Fibroblast of pulmonary artery (primary cell): ENCODE measurements around the gene ASS1.
A peak's percentile ranks its signal among the peaks of the same experiment; 100 is the strongest.

ENCODE experiments used
- DNase-seq: peaks from one replicate; pipeline ENCODE4 v3.0.0-alpha.2; 2010; ENCODE audit warnings: low read depth
- H3K4me3 ChIP-seq: replicated peaks from 2 replicates; pipeline ENCODE4 v1.5.1; 2011; ENCODE audit warnings: low read depth, mild to moderate bottlenecking, control low read depth, low read length, moderate library complexity
- TF ChIP-seq, protein P1 (sequence below): IDR thresholded peaks from 2 replicates; pipeline ENCODE4 v1.5.1; 2011; ENCODE audit warnings: mild to moderate bottlenecking, control low read depth, low read length, inconsistent platforms; ENCODE audit errors: missing control alignments

Gene ASS1

DNA sequence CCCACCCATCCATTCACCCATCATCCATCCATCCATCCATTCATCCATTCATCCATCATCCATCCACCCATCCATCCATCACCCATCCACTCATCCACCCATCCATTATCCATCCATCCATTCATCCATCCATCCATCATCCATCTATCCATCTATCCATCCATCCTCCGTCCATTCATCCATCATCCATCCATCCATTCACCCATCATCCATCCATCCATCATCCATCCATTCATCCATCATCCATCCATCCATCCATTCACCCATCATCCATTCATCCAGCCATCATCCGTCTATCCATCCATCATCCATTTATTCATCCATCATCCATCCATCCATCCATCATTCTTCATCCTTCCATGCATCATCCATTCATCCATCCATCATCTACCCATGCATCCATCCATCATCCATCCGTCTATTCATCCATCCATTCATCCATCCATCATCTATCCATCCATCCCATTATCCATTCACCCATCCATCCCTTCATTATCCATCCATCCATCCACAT lies 10.1 kb downstream of the ASS1 start:
- no peak for DNase-seq
- TF ChIP-seq, protein P1, sequence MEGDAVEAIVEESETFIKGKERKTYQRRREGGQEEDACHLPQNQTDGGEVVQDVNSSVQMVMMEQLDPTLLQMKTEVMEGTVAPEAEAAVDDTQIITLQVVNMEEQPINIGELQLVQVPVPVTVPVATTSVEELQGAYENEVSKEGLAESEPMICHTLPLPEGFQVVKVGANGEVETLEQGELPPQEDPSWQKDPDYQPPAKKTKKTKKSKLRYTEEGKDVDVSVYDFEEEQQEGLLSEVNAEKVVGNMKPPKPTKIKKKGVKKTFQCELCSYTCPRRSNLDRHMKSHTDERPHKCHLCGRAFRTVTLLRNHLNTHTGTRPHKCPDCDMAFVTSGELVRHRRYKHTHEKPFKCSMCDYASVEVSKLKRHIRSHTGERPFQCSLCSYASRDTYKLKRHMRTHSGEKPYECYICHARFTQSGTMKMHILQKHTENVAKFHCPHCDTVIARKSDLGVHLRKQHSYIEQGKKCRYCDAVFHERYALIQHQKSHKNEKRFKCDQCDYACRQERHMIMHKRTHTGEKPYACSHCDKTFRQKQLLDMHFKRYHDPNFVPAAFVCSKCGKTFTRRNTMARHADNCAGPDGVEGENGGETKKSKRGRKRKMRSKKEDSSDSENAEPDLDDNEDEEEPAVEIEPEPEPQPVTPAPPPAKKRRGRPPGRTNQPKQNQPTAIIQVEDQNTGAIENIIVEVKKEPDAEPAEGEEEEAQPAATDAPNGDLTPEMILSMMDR, result no peak
- no peak overlapping the region for H3K4me3 ChIP-seq

DNA sequence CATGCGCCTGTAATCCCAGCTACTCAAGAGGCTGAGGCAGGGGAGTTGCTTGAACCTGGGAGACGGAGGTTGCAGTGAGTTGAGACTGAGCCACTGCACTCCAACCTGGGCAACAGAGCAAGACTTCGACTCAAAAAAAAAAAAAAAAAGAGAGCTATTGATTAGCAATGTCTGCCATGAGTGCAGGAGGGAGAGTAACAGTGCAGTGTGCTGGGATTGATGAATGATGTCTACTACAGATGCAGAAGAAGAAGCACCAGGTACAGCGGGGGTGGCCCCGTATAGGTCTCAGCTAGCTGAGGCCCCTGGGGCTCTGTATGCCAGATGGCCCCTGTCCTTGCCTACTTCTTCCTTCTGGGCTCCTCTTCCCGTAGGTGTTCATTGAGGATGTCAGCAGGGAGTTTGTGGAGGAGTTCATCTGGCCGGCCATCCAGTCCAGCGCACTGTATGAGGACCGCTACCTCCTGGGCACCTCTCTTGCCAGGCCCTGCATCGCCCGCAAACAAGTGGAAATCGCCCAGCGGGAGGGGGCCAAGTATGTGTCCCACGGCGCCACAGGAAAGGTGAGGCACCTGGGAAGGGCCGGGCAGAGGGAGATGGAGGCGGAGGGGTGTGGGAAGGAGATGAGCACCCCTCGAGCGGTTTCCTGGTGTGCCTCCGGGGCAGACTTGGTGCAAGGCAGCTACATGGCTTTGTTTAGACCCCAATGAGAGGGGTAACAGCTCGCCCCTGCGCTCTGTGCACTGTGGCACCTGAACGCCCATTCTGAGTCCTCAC lies 13.5 kb downstream of the ASS1 start:
- no peak for DNase-seq
- H3K4me3 ChIP-seq, result no peak overlapping the region
- TF ChIP-seq, protein P1, result no peak

DNA sequence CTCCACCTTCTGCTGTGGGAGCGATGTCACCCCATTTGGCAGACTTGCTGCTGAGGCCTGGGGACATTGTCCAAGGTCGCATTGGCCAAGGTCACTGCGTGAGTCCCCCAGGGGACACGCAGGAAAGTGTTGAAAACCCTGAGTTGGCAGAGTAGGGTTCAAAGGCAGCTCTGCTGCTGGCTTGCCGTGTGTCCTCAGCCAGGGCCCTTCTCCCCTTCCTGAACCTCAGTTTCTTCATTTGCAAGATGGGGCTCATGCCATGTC lies 14.0 kb downstream of the ASS1 start:
- TF ChIP-seq, protein P1, result no peak
- no peak overlapping the region for H3K4me3 ChIP-seq
- DNase-seq, result no peak

DNA sequence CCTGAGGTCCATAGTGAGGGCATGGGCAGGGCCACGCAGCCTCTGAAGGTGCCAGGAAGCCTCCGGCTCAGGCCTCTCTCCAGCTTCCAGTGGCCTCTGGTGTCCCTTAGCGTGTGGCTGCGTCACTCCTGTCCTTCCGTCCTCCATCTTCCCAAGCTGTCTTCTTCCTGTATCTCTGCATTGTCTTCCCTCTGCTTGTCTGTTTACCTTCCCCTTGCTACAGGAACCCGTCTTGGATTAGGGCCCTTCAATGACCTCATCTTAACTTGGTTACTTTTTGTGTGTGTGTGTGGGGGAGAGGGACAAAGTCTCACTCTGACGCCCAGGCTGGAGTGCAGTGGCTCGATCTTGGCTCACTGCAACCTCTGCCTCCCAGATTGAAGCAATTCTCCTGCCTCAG lies 14.4 kb downstream of the ASS1 start:
- H3K4me3 ChIP-seq, result no peak overlapping the region
- TF ChIP-seq, protein P1, result no peak
- peak; percentile 52 for DNase-seq

DNA sequence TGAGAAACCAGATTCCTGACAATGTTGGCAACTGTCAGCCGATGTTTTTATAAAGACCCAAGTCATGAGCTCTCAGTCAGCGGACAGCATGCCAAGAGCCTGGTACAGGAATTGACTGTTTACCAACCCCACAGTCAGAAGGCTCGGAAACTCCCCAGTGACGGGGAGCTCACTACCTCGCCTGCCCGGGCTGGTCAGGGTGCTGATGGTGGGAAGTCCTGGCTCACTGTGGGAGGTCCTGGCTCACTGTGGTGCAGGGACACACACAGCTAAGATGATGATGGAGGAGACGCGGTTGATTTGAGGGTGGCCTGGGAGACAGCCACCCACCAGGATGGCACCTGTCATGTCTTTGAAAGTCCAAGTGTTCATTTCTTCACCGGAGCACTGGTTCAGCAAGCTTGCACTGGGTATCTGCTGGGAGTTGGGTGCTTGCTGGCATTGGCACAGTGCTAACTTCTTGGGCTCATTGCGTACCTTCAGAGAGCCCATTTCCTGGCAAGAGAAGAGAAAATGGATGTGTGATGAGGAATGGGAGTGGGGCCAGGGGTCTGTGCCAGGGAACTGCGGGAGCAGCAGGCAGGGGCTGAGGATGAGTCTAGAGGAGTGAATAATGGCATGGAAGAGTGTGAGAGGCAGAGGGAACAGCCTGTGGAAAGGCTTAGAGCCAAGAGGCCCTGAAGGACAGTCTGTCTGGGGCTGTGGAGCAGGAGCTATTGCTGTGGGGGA lies 15.3 kb downstream of the ASS1 start:
- no peak overlapping the region for H3K4me3 ChIP-seq
- TF ChIP-seq, protein P1, result no peak
- no peak for DNase-seq

DNA sequence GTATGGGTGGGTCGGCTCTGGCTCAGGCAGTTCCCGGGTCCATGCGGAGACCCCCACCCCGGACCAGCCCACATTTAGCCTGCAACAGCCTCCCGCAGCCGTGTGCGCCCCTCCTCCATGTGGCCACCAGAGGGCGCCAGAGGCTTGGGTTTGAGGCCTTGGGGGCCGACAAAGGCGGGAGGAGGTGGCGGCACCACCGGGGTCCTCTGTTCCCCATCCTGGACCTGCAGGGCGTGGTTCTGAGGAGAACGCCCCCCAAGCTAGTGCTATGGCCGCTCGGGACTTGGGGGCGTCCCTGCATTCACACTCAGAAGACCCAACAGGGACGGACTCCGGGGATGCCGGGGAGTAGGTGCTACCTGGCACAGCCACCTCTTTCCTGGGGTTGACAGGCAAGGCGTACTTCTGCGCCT lies 16.5 kb downstream of the ASS1 start:
- no peak overlapping the region for H3K4me3 ChIP-seq
- TF ChIP-seq, protein P1, result peak; percentile 67
- DNase-seq, result peak; percentile 39
